A549 (cell line): Measurements from ENCODE around the gene RAD23B.

Experiments
- BHLHE40 ChIP-seq: IDR thresholded peaks from 2 replicates; pipeline ENCODE4 v1.6.1; 2012; ENCODE audit warnings: low read depth, low read length, inconsistent platforms
- CEBPB ChIP-seq, 2 experiments: fragments of >200 bp in 1 of 2; sonication (Bioruptor Twin) in 1 of 2; formaldehyde crosslinking in 1 of 2; IDR thresholded peaks; 2 replicates each; pipeline ENCODE4 v1.6.1; 2012 to 2016
- CHD2 ChIP-seq: fragments of 150-350 bp; IDR thresholded peaks from 2 replicates; pipeline ENCODE4 v1.6.1; 2014; ENCODE audit warnings: low read length; ENCODE audit not compliant: partially characterized antibody
- KDM1A ChIP-seq: fragments of 200-600 bp; sonication (generic); IDR thresholded peaks from 2 replicates; pipeline ENCODE4 v1.6.1; 2016; ENCODE audit warnings: low read depth, mild to moderate bottlenecking
- MYC ChIP-seq: IDR thresholded peaks from 2 replicates; pipeline ENCODE4 v1.6.1; 2012; ENCODE audit warnings: mild to moderate bottlenecking, inconsistent platforms, low read length, improper control_type of control experiment, borderline replicate concordance
- NR3C1 ChIP-seq: fragments of >200 bp; sonication (Bioruptor Twin); formaldehyde crosslinking; IDR thresholded peaks from 3 replicates; pipeline ENCODE4 v1.6.1; 2017
- RAD21 ChIP-seq, 2 experiments: fragments of >200 bp in 1 of 2; sonication (Bioruptor Twin) in 1 of 2; formaldehyde crosslinking in 1 of 2; IDR thresholded peaks in 1 of 2; conservative IDR thresholded peaks in 1 of 2; 2 replicates in 1 of 2; 3 replicates in 1 of 2; pipeline ENCODE4 v1.6.1; 2012 to 2018; ENCODE audit warnings: inconsistent platforms in 1 of 2
- SMC3 ChIP-seq: fragments of >200 bp; sonication (Bioruptor Twin); formaldehyde crosslinking; IDR thresholded peaks from 3 replicates; pipeline ENCODE4 v1.6.1; 2018; ENCODE audit warnings: inconsistent platforms
- TP53 ChIP-seq: fragments of 250-450 bp; sonication (Bioruptor Pico); IDR thresholded peaks from 2 replicates; pipeline ENCODE4 v1.5.0; 2021; ENCODE audit warnings: mild to moderate bottlenecking, moderate library complexity
- TF ChIP-seq, protein P1 (sequence below): fragments of >200 bp; sonication (Bioruptor Twin); formaldehyde crosslinking; IDR thresholded peaks from 3 replicates; pipeline ENCODE4 v1.5.1; 2016
- TF ChIP-seq, protein P2 (sequence below): fragments of 200-600 bp; sonication (generic); IDR thresholded peaks from 2 replicates; pipeline ENCODE4 v1.6.1; 2016; ENCODE audit warnings: antibody characterized with exemption, mild to moderate bottlenecking, moderate library complexity
- TF ChIP-seq, protein P3 (sequence below): fragments of 450-650 bp; IDR thresholded peaks from 2 replicates; pipeline ENCODE4 v1.6.1; 2014; ENCODE audit warnings: antibody characterized with exemption
- TF ChIP-seq, protein P4 (sequence below): IDR thresholded peaks from 2 replicates; pipeline ENCODE4 v1.6.1; 2012; ENCODE audit warnings: low read depth, borderline replicate concordance

DNA sequence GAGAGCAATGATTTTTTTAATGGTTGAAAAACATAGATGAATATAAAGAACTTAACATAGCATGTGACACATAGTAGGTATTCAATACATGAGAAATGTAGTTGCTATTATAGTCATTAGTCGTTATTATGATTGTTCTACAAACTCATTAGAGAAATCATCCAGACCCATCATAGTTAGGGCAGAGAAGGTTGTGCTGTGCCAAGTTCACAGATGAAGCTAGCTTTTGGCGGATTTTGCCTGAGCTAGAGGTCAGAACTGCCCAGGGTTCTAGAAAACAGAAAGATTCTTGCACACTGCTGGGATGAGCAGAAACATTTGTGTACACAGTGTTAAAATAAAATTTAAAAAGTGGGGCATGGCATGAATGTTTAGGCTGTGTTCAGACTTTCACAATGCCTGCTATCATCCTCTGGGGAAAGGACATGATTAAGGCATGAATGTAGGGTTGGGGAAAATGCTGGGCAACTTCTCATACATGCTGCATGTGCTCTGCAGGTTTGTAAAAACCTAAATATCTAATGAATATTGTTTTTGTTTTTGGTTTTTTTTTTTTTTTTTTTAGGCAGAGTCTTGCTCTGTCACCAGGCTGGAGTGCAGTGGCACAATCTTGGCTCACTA lies 33.3 kb upstream of the RAD23B start:
- TF ChIP-seq, protein P1, sequence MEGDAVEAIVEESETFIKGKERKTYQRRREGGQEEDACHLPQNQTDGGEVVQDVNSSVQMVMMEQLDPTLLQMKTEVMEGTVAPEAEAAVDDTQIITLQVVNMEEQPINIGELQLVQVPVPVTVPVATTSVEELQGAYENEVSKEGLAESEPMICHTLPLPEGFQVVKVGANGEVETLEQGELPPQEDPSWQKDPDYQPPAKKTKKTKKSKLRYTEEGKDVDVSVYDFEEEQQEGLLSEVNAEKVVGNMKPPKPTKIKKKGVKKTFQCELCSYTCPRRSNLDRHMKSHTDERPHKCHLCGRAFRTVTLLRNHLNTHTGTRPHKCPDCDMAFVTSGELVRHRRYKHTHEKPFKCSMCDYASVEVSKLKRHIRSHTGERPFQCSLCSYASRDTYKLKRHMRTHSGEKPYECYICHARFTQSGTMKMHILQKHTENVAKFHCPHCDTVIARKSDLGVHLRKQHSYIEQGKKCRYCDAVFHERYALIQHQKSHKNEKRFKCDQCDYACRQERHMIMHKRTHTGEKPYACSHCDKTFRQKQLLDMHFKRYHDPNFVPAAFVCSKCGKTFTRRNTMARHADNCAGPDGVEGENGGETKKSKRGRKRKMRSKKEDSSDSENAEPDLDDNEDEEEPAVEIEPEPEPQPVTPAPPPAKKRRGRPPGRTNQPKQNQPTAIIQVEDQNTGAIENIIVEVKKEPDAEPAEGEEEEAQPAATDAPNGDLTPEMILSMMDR = no peak
- TF ChIP-seq TP53 (CRISPR knock-in tag) (no peak), CEBPB (IDR thresholded peaks at IDR 0.05) (no peak), MYC (no peak), BHLHE40 (no peak), NR3C1 (no peak), RAD21 (conservative IDR thresholded peaks at IDR 0.05 in 1 of 2, IDR thresholded peaks at IDR 0.05 in 1 of 2) (no peak), KDM1A (no peak), SMC3 (no peak), CHD2 (no peak)
- TF ChIP-seq, protein P2, sequence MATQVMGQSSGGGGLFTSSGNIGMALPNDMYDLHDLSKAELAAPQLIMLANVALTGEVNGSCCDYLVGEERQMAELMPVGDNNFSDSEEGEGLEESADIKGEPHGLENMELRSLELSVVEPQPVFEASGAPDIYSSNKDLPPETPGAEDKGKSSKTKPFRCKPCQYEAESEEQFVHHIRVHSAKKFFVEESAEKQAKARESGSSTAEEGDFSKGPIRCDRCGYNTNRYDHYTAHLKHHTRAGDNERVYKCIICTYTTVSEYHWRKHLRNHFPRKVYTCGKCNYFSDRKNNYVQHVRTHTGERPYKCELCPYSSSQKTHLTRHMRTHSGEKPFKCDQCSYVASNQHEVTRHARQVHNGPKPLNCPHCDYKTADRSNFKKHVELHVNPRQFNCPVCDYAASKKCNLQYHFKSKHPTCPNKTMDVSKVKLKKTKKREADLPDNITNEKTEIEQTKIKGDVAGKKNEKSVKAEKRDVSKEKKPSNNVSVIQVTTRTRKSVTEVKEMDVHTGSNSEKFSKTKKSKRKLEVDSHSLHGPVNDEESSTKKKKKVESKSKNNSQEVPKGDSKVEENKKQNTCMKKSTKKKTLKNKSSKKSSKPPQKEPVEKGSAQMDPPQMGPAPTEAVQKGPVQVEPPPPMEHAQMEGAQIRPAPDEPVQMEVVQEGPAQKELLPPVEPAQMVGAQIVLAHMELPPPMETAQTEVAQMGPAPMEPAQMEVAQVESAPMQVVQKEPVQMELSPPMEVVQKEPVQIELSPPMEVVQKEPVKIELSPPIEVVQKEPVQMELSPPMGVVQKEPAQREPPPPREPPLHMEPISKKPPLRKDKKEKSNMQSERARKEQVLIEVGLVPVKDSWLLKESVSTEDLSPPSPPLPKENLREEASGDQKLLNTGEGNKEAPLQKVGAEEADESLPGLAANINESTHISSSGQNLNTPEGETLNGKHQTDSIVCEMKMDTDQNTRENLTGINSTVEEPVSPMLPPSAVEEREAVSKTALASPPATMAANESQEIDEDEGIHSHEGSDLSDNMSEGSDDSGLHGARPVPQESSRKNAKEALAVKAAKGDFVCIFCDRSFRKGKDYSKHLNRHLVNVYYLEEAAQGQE = no peak
- TF ChIP-seq, protein P3, sequence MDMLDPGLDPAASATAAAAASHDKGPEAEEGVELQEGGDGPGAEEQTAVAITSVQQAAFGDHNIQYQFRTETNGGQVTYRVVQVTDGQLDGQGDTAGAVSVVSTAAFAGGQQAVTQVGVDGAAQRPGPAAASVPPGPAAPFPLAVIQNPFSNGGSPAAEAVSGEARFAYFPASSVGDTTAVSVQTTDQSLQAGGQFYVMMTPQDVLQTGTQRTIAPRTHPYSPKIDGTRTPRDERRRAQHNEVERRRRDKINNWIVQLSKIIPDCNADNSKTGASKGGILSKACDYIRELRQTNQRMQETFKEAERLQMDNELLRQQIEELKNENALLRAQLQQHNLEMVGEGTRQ = no peak
- TF ChIP-seq, protein P4, sequence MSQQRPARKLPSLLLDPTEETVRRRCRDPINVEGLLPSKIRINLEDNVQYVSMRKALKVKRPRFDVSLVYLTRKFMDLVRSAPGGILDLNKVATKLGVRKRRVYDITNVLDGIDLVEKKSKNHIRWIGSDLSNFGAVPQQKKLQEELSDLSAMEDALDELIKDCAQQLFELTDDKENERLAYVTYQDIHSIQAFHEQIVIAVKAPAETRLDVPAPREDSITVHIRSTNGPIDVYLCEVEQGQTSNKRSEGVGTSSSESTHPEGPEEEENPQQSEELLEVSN = no peak
